Activated CD8-positive, alpha-beta memory T cell treated with anti-CD3 and anti-CD28 coated beads for 48 hours (primary cell): ENCODE results near the gene ARPP21.

ENCODE experiments used
- DNase-seq, 3 experiments: peaks; one replicate each; pipeline ENCODE4 v3.0.0-alpha.2; 2020; ENCODE audit warnings: low read depth in 2 of 3, low spot score in 2 of 3

ARPP21 gene

GRCh38 chr3:35641920-35642527 is 2.7 kb downstream of the ARPP21 start:
- no peak for DNase-seq

DNA sequence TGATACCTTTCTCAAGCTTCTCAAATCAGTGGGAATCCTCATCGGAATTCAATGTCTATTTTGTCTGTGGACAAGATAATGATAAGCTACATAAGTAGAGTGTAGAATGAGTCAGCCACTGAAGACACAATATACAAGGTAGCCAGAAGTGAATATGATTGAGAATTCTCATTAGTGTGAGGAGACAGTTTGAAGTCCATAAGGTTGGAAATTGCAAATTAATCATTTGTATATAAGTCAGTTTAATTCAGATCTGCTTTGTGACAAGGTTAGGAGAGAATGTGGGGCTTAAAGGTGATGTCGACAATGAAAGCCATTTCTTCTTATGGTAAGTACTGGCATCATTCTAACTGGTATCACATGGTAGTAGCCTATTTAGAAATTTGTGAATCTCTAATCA is 4.2 kb downstream of the ARPP21 start:
- DNase-seq, result no peak

GRCh38 chr3:35644451-35644850 is 5.1 kb downstream of the ARPP21 start:
- DNase-seq, result no peak

DNA sequence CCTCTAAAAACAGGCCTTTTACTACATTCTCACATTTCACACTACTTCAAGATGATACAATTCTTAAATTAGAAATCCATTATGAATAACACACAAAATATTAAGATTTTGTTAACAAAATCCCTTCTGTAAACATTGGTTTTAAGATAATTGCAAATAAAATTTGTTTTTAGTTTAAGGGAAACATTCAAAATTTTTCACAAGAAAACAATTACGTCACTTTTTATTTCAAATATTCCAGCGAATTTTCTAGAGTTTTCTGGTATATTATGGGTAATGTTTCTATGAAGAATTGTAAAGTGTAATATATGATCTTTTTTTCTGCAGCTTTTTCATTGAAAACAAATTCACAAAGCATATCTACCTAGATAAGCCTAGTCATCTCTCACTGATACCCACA is 5.9 kb downstream of the ARPP21 start:
- DNase-seq, result no peak

GRCh38 chr3:35646081-35646480 is 6.8 kb downstream of the ARPP21 start:
- no peak for DNase-seq

DNA sequence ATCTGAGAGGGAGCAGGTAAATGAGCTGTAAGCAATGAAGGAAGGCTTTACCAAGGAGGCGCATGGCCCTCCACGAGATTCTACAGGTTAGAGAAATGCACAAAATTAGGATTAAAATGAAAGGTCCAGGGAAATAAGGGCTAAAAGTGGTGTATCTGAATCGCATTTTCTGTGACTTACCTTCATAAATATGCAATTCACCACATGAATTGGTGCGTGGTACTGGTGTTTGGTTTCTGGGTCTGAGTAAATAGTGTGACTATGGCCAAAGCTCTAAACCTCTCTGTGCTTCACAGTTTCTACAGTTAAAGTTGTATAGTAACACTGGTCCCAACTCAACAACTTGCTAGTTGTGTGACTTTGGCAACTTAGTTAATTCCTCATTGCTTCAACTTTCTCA is 8.1 kb downstream of the ARPP21 start:
- no peak for DNase-seq

DNA sequence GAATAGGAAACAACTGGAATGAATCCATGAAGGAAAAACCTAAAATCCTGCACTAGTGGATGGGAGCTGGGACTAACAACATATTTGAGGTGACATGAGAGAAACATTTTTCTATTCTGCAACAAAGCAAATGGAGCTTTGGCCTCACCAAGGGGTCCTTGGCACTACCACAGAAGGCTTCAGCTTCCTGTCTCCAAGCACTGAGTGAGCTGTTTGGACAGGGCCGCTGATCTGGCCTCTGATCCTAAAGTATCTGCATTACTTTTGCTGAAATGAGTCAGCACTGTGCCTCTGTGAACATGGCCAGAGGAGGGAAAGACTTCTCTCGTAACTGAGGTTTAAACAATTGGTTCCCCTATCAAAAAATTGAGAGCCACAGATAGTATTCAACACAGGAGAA is 9.0 kb downstream of the ARPP21 start:
- no peak for DNase-seq

DNA sequence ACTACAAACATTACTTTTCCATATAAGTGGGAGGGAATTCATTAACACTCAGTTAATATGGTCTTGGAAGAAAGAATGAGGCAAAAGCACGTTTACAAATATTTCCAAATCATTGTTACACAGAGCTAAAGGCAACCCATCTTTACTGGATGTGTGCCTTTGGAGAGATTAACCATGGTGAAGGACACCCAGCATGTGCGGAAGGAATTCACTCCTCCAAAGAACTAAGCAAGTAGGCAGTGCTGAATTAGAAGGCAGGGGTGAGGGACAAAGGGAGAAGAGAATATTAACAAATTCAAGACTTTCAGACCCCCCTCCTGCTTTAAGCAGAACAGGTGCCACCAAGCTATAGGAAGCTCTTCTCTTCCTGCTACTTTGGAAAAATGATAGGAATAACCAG is 10.1 kb downstream of the ARPP21 start:
- no peak for DNase-seq

DNA sequence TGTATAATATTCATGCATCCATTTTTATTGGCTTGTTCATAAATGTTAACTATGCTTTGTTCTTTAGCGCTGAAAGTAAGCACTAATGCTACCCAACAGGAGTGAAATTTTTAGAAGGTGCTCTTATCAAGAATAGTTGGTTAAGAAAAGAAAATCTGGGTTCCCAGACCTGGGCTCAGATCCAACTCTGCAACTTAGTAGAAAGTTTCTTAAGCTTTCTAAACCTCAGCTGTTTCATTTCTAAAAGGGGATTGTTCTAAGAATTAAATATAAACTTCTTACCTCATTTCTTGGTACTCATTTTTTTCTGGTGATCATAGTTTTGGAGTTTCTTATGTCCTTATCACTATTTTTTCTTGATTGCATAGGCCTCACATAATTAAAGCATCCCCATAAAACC is 12.1 kb downstream of the ARPP21 start:
- no peak for DNase-seq

DNA sequence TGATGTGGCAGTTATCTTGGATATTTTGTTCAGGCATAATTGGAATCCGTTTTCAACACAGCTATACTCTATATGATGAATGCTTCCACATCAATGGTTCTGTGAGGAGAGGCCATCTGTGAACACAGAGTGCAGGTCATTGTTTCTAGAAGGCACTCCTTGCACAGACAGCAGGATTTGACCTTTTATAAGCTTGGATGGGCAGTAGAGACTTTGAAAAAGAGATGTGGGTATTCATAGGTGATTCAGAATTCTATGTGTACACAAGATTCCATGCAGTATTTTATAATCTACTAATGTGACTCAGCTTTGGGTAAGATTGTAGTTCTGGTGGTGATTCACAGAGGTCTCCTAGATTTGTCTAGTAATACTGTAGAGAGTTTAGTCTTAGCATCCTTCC is 12.5 kb downstream of the ARPP21 start:
- DNase-seq, result no peak

GRCh38 chr3:35653347-35653746 is 14.0 kb downstream of the ARPP21 start:
- DNase-seq, result no peak

GRCh38 chr3:35654476-35654875 is 15.2 kb downstream of the ARPP21 start:
- no peak for DNase-seq

- DNase-seq, result no peak
Measured at GRCh38 chr3:35658686-35659085, 19.4 kb downstream of the ARPP21 start.

GRCh38 chr3:35659768-35660167 is 20.4 kb downstream of the ARPP21 start:
- DNase-seq, result no peak

- DNase-seq, result no peak
Measured at GRCh38 chr3:35663471-35663870, 24.1 kb downstream of the ARPP21 start.

- no peak for DNase-seq
Measured at GRCh38 chr3:35664460-35664919, 25.2 kb downstream of the ARPP21 start.

GRCh38 chr3:35665390-35666055 is 26.2 kb downstream of the ARPP21 start:
- DNase-seq, result no peak

DNA sequence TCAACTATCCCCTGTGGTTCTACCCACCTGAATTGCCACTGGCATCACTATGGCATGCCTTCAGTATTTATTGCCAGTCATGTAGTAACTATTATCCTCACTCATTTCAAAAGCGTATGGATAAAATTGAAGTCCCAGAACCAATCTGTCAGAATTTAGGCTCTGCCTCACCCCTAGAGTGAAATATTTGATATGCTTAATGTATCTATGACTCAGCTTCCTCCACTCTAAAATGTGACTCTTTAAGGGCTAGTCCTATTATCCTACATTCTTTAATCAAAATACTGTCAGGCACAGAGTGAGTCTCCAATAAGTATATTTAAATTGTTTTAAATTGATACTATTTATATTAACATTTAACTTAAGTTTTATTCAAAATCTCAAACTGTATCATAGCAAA is 27.6 kb downstream of the ARPP21 start:
- DNase-seq, result no peak

DNA sequence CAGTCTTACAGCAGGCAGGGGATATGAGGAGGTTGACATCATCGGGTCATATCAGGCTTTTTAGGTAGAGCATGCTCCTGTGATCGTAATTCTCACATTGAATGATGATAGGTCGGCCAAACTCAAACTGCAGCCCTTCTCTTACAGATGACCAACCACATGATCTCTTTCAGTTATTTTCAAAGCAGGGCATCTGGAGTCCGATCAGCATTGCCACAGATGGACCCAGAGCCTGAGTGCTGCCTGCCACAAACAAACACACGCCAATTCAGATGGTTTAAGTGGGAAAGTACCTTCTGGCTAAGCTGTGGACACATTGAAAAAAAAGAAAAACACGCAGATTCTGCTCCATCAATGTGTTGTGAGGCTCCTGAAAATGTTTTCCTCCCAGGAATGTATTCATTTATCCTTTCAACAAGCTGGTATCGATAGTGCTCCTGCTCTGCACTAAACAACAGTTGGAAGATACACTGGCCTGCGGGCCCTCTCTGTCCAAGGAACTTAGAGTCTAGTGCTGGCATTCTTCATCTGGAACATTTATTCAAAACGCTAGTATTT is 31.2 kb downstream of the ARPP21 start:
- no peak for DNase-seq

DNA sequence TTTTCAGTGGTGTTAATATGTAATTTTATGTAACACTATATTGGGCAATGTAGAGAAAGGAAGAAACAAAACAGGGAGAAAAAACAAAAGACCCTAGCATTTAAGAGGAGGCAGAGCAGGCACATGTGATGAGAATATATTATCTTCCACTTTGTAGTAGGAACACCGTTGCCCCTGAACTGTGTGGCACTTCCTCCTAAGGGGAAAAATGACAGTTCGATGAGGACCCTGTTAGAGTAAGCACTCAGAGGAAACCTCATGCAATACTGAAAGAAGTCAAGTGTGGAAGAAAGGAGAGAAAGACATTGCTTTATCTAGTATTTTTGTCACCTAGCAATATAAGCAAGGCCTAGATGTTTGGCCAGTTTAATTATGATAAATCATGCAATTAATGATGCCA is 32.2 kb downstream of the ARPP21 start:
- DNase-seq, result no peak

GRCh38 chr3:35673017-35673416 is 33.7 kb downstream of the ARPP21 start:
- no peak for DNase-seq

- no peak for DNase-seq
Measured at GRCh38 chr3:35674451-35675109, 35.3 kb downstream of the ARPP21 start.
